Vagina (tissue), 2 donors: Measurements from ENCODE around the gene ABHD12. TPM values are rescaled to one million over a fixed set of nuclear protein-coding genes. Genes with fewer than 3 reads are reported as not detected.
"Not testable (repeated sequence)": the region's sequence is repeated elsewhere in the genome, so short reads cannot be mapped to it uniquely, and the experiment has no call there.

Source experiments
- DNase-seq, 2 donors: peaks; one replicate each; pipeline ENCODE4 v3.0.0-alpha.2; 2017; ENCODE audit errors: extremely low spot score in 2 of 2
- H3K27ac ChIP-seq: fragments of 200-600 bp; sonication (generic); one replicate; pipeline ENCODE4 v1.5.1; 2019
- H3K27me3 ChIP-seq: fragments of 200-600 bp; sonication (generic); one replicate; pipeline ENCODE4 v1.5.1; 2019
- H3K36me3 ChIP-seq, 2 donors: fragments of 200-600 bp; sonication (generic); one replicate each; pipeline ENCODE4 v1.5.1; 2017 to 2019
- H3K4me1 ChIP-seq: fragments of 200-600 bp; sonication (generic); one replicate; pipeline ENCODE4 v1.5.1; 2019
- H3K4me3 ChIP-seq, 2 donors: fragments of 200-600 bp; sonication (generic); 1 replicate in 1 of 2; 2 replicates in 1 of 2; pipeline ENCODE4 v1.5.1; 2016 to 2019
- H3K9me3 ChIP-seq: fragments of 200-600 bp; sonication (generic); one replicate; pipeline ENCODE4 v1.5.1; 2019
- POLR2A ChIP-seq, 2 donors: fragments of 450-650 bp; IDR thresholded peaks; one replicate each; pipeline ENCODE4 v1.6.1; 2017; ENCODE audit warnings: antibody characterized with exemption in 2 of 2, mild to moderate bottlenecking in 2 of 2, moderate library complexity in 2 of 2
- POLR2AphosphoS5 ChIP-seq, 2 donors: sonication (generic); formaldehyde crosslinking; IDR thresholded peaks; one replicate each; pipeline ENCODE4 v1.9.0; 2017; ENCODE audit warnings: antibody characterized with exemption in 2 of 2, mild to moderate bottlenecking in 2 of 2, low read depth in 1 of 2; ENCODE audit not compliant: insufficient read depth in 1 of 2
- intact Hi-C: fragments of 100-400 bp; cut with DNase I; formaldehyde crosslinking; loops from one replicate; pipeline ENCODE4 v1.15.1; 2023
- total RNA-seq: library from RNA; depleted of rRNA; stranded (reverse); fragments of >200 nt; gene quantifications from one replicate; pipeline ENCODE4 v1.2.3, GENCODE V29; 2016
- TF ChIP-seq, protein P1 (sequence below), 3 experiments: fragments of 450-650 bp in 2 of 3; fragments of 200-600 bp in 1 of 3; sonication (generic) in 1 of 3; IDR thresholded peaks; one replicate each; pipeline ENCODE4 v1.5.1; 2017 to 2019; ENCODE audit warnings: antibody characterized with exemption in 3 of 3, mild to moderate bottlenecking in 2 of 3, moderate library complexity in 2 of 3

ABHD12 gene
- total RNA-seq, 1 donor from 2014 or later: 36.6 TPM

- Histone ChIP-seq H3K36me3 (no peaks in the 10 kb centered on the region), H3K27me3 (no peaks in the 10 kb centered on the region), H3K9me3 (no peaks in the 10 kb centered on the region), H3K4me1 (peaks cover 24% of the 10 kb centered on the region), H3K27ac (no peak overlapping the region), H3K4me3 (no peak overlapping the region)
- no peak for DNase-seq
- no peak for TF ChIP-seq POLR2AphosphoS5 (IDR thresholded peaks at IDR 0.05; ENCODE audit: insufficient read depth in 1 of 2, low read depth in 1 of 2)
- intact Hi-C loops: no loop called here
These were observed 52.3 kb downstream of the ABHD12 start for GRCh38 chr20:25338112-25339023.

GRCh38 chr20:25336561-25337422 is 53.8 kb downstream of the ABHD12 start:
- TF ChIP-seq POLR2AphosphoS5 (IDR thresholded peaks at IDR 0.05; ENCODE audit: insufficient read depth in 1 of 2, low read depth in 1 of 2) (no peak), POLR2A (IDR thresholded peaks at IDR 0.05) (no peak)
- TF ChIP-seq, protein P1, sequence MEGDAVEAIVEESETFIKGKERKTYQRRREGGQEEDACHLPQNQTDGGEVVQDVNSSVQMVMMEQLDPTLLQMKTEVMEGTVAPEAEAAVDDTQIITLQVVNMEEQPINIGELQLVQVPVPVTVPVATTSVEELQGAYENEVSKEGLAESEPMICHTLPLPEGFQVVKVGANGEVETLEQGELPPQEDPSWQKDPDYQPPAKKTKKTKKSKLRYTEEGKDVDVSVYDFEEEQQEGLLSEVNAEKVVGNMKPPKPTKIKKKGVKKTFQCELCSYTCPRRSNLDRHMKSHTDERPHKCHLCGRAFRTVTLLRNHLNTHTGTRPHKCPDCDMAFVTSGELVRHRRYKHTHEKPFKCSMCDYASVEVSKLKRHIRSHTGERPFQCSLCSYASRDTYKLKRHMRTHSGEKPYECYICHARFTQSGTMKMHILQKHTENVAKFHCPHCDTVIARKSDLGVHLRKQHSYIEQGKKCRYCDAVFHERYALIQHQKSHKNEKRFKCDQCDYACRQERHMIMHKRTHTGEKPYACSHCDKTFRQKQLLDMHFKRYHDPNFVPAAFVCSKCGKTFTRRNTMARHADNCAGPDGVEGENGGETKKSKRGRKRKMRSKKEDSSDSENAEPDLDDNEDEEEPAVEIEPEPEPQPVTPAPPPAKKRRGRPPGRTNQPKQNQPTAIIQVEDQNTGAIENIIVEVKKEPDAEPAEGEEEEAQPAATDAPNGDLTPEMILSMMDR (IDR thresholded peaks at IDR 0.05): no peak
- Histone ChIP-seq H3K27ac (no peak overlapping the region), H3K9me3 (no peaks in the 10 kb centered on the region), H3K36me3 (no peaks in the 10 kb centered on the region), H3K4me1 (peaks cover 23% of the 10 kb centered on the region), H3K4me3 (no peak overlapping the region), H3K27me3 (no peaks in the 10 kb centered on the region)
- DNase-seq: no peak
- intact Hi-C loops: no loop called here

DNA sequence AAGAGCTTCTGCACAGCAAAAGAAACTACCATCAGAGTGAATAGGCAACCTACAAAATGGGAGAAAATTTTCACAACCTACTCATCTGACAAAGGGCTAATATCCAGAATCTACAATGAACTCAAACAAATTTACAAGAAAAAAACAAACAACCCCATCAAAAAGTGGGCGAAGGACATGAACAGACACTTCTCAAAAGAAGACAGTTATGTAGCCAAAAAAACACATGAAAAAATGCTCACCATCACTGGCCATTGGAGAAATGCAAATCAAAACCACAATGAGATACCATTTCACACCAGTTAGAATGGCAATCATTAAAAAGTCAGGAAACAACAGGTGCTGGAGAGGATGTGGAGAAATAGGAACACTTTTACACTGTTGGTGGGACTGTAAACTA is 55.7 kb downstream of the ABHD12 start:
- intact Hi-C loops, H3K36me3 ChIP-seq, H3K4me1 ChIP-seq, H3K4me3 ChIP-seq, DNase-seq, H3K27me3 ChIP-seq, H3K9me3 ChIP-seq, H3K27ac ChIP-seq: not testable (repeated sequence)

- Histone ChIP-seq H3K4me1 (peaks cover 20% of the 10 kb centered on the region), H3K36me3 (no peaks in the 10 kb centered on the region), H3K4me3 (no peak overlapping the region), H3K27ac (no peak overlapping the region), H3K27me3 (no peaks in the 10 kb centered on the region), H3K9me3 (no peaks in the 10 kb centered on the region)
- intact Hi-C loops: no loop called here
- no peak for DNase-seq
- TF ChIP-seq POLR2A (IDR thresholded peaks at IDR 0.05) (no peak), POLR2AphosphoS5 (IDR thresholded peaks at IDR 0.05; ENCODE audit: insufficient read depth in 1 of 2, low read depth in 1 of 2) (no peak)
- TF ChIP-seq, protein P1 (IDR thresholded peaks at IDR 0.05): no peak
These were observed 61.6 kb downstream of the ABHD12 start for GRCh38 chr20:25328954-25329498.

- H3K9me3 ChIP-seq: no peaks in the 10 kb centered on the region
- DNase-seq: no peak
- H3K27ac ChIP-seq: no peak overlapping the region
- H3K4me1 ChIP-seq: peaks cover 20% of the 10 kb centered on the region
- H3K4me3 ChIP-seq: no peak overlapping the region
- TF ChIP-seq, protein P1 (IDR thresholded peaks at IDR 0.05): no peak
- TF ChIP-seq POLR2A (IDR thresholded peaks at IDR 0.05) (no peak), POLR2AphosphoS5 (IDR thresholded peaks at IDR 0.05; ENCODE audit: insufficient read depth in 1 of 2, low read depth in 1 of 2) (no peak)
- intact Hi-C loops: no loop called here
- H3K36me3 ChIP-seq: peaks cover 0 to 6% of the 10 kb centered on the region in 2 donors
- H3K27me3 ChIP-seq: no peaks in the 10 kb centered on the region
These were observed 63.0 kb downstream of the ABHD12 start for GRCh38 chr20:25327521-25328235.
